IMR-90 (cell line): ENCODE data around the gene EPHB1. TPM values are rescaled to one million over a fixed set of nuclear protein-coding genes. Genes with fewer than 3 reads are reported as not detected.

Experiments
- ATAC-seq: fragments of 200-7000 bp; cut with Tn5 transposase; 2 replicates; pipeline ENCODE4 v1.9.1; 2020; ENCODE audit warnings: low read depth, mild to moderate bottlenecking, moderate library complexity
- BruUV-seq: library from RNA; stranded (reverse); fragments of 400-500 nt; replicated peaks from 2 replicates; lab custom pipeline; 2021; lab: Mats Ljungman, UMichigan
- CTCF ChIA-PET: fragments of 300-600 bp; formaldehyde crosslinking; extraction: SDS; loops from one replicate; lab custom pipeline; 2021; ENCODE audit warnings: antibody characterized with exemption; lab: Yijun Ruan, JAX
- POLR2A ChIA-PET: fragments of 300-600 bp; sonication (Branson Sonifier 250); formaldehyde crosslinking; loops from one replicate; lab custom pipeline; 2022; ENCODE audit warnings: antibody characterized with exemption; ENCODE audit not compliant: unreplicated experiment; lab: Charles Lee
- DNase-seq: peaks from one replicate; pipeline ENCODE4 v3.0.0; 2013
- H2AFZ ChIP-seq: replicated peaks from 2 replicates; pipeline ENCODE3; 2013; ENCODE audit warnings: low read length, mild to moderate bottlenecking; ENCODE audit not compliant: poor library complexity
- H2AK5ac ChIP-seq: 2 replicates; pipeline ENCODE4 v1.6.1; 2013; ENCODE audit warnings: low read depth, low read length, inconsistent platforms
- H2AK9ac ChIP-seq: replicated peaks from 2 replicates; pipeline ENCODE3; 2013; ENCODE audit warnings: mild to moderate bottlenecking, low read depth, low read length, moderate library complexity; ENCODE audit not compliant: poor library complexity
- H2BK120ac ChIP-seq: 2 replicates; pipeline ENCODE4 v1.6.1; 2013; ENCODE audit warnings: low read depth, low read length, inconsistent platforms
- H2BK15ac ChIP-seq: 3 replicates; pipeline ENCODE4 v1.6.1; 2013; ENCODE audit warnings: low read depth, low read length, inconsistent platforms
- H2BK20ac ChIP-seq: 2 replicates; pipeline ENCODE4 v1.6.1; 2013; ENCODE audit warnings: low read depth, mild to moderate bottlenecking, inconsistent platforms, low read length, moderate library complexity
- H2BK5ac ChIP-seq: 2 replicates; pipeline ENCODE4 v1.6.1; 2013; ENCODE audit warnings: mild to moderate bottlenecking, low read depth, low read length, inconsistent platforms; ENCODE audit not compliant: poor library complexity, severe bottlenecking
- H3K14ac ChIP-seq: replicated peaks from 2 replicates; pipeline ENCODE4 v1.6.1; 2013; ENCODE audit warnings: low read depth, low read length, inconsistent platforms
- H3K18ac ChIP-seq: 2 replicates; pipeline ENCODE4 v1.6.1; 2013; ENCODE audit warnings: low read depth, low read length, control low read depth
- H3K23ac ChIP-seq: 2 replicates; pipeline ENCODE4 v1.6.1; 2013; ENCODE audit warnings: low read depth, low read length, inconsistent platforms
- H3K27ac ChIP-seq: 2 replicates; pipeline ENCODE4 v1.5.1; 2013; ENCODE audit warnings: mild to moderate bottlenecking, control low read depth, low read length; ENCODE audit not compliant: insufficient read depth
- H3K27me3 ChIP-seq: 2 replicates; pipeline ENCODE4 v1.6.1; 2013; ENCODE audit warnings: low read length; ENCODE audit not compliant: control insufficient read depth, insufficient read depth
- H3K36me3 ChIP-seq: 2 replicates; pipeline ENCODE4 v1.6.1; 2013; ENCODE audit warnings: low read length, mixed read lengths; ENCODE audit not compliant: control insufficient read depth, insufficient read depth
- H3K4ac ChIP-seq: 2 replicates; pipeline ENCODE4 v1.6.1; 2013; ENCODE audit warnings: low read depth, low read length, inconsistent platforms
- H3K4me1 ChIP-seq: 2 replicates; pipeline ENCODE4 v1.6.1; 2013; ENCODE audit warnings: low read length, mixed read lengths; ENCODE audit not compliant: control insufficient read depth, insufficient read depth
- H3K4me2 ChIP-seq: 2 replicates; pipeline ENCODE4 v1.6.1; 2013; ENCODE audit warnings: low read depth, mild to moderate bottlenecking, control low read depth, low read length, moderate library complexity
- H3K4me3 ChIP-seq: 2 replicates; pipeline ENCODE4 v1.5.1; 2013; ENCODE audit warnings: low read depth, mild to moderate bottlenecking, control low read depth, low read length, moderate library complexity; ENCODE audit not compliant: insufficient read depth
- H3K56ac ChIP-seq: 2 replicates; pipeline ENCODE4 v1.6.1; 2013; ENCODE audit warnings: low read length, inconsistent platforms; ENCODE audit not compliant: insufficient read depth; ENCODE audit errors: extremely low read depth
- H3K79me1 ChIP-seq, 2 experiments: 2 replicates each; pipeline ENCODE4 v1.6.1; 2013; ENCODE audit warnings: low read length in 2 of 2, inconsistent platforms in 1 of 2, low read depth in 1 of 2
- H3K9ac ChIP-seq: 2 replicates; pipeline ENCODE4 v1.6.1; 2013; ENCODE audit warnings: low read depth, low read length, control low read depth
- H3K9me1 ChIP-seq: 2 replicates; pipeline ENCODE4 v1.6.1; 2013; ENCODE audit warnings: low read length, inconsistent platforms; ENCODE audit not compliant: insufficient read depth
- H3K9me3 ChIP-seq: 2 replicates; pipeline ENCODE4 v1.6.1; 2013; ENCODE audit warnings: low read length; ENCODE audit not compliant: control insufficient read depth, insufficient read depth
- H4K20me1 ChIP-seq: 2 replicates; pipeline ENCODE4 v1.6.1; 2013; ENCODE audit warnings: low read length, inconsistent platforms; ENCODE audit not compliant: insufficient read depth
- H4K5ac ChIP-seq: 2 replicates; pipeline ENCODE4 v1.6.1; 2013; ENCODE audit warnings: mild to moderate bottlenecking, low read depth, low read length, control low read depth
- H4K8ac ChIP-seq, 2 experiments: 2 replicates each; pipeline ENCODE4 v1.6.1; 2013; ENCODE audit warnings: low read depth in 2 of 2, low read length in 2 of 2, control low read depth in 1 of 2, inconsistent platforms in 1 of 2
- H4K91ac ChIP-seq: 2 replicates; pipeline ENCODE4 v1.6.1; 2013; ENCODE audit warnings: low read depth, low read length, inconsistent platforms; ENCODE audit not compliant: insufficient read depth
- BHLHE40 ChIP-seq: fragments of 150-350 bp; IDR thresholded peaks from 2 replicates; pipeline ENCODE4 v1.6.1; 2016; ENCODE audit warnings: mild to moderate bottlenecking, low read depth, low read length
- CHD1 ChIP-seq: IDR thresholded peaks from 2 replicates; pipeline ENCODE4 v1.6.1; 2012; ENCODE audit warnings: low read depth, low read length, improper control_type of control experiment
- MAFK ChIP-seq: IDR thresholded peaks from 2 replicates; pipeline ENCODE4 v1.6.1; 2012; ENCODE audit warnings: low read depth, low read length, improper control_type of control experiment
- RFX5 ChIP-seq: IDR thresholded peaks from 2 replicates; pipeline ENCODE4 v1.8.0; 2012; ENCODE audit warnings: low read depth, mild to moderate bottlenecking, low read length, moderate library complexity
- WGBS, 2 experiments: methylation state at CpG; one replicate each; pipeline versions ENCODE4 v1.1.5 to v1.1.7; 2013; ENCODE audit warnings: missing lambda C conversion rate in 2 of 2; ENCODE audit not compliant: insufficient read length in 1 of 2; ENCODE audit errors: extremely low coverage in 2 of 2; 5-methylcytosine and 5-hydroxymethylcytosine counted together
- dilution Hi-C: fragments of 300-500 bp; cut with HindIII; formaldehyde crosslinking; loops from one replicate; pipeline ENCODE4 v1.14.3; 2018; ENCODE audit warnings: low sequenced_read_pairs; ENCODE audit not compliant: unreplicated experiment
- in situ Hi-C: fragments of 300-500 bp; cut with MboI; formaldehyde crosslinking; loops from 3 replicates; pipeline ENCODE4 v1.14.3; 2019; ENCODE audit warnings: low sequenced_read_pairs, inconsistent platforms, mixed read lengths
- intact Hi-C: fragments of 100-400 bp; cut with micrococcal nuclease; formaldehyde crosslinking; loops from 2 replicates; pipeline ENCODE4 v1.10.0; 2022
- polyA plus RNA-seq, 3 experiments: library from polyadenylated mRNA; depleted of rRNA; stranded (reverse); fragments of >200 nt; gene quantifications; 2 replicates each; pipeline ENCODE4 v1.2.3, GENCODE V29; 2012; ENCODE audit warnings: low replicate concordance in 1 of 3
- total RNA-seq: library from RNA; depleted of rRNA; stranded (reverse); fragments of >200 nt; gene quantifications from 2 replicates; pipeline ENCODE4 v1.2.3, GENCODE V29; 2012

The EPHB1 gene
- total and polyA plus RNA-seq, 2 of the 4 experiments (the other 2 are of a cell fraction) = 0.17 to 0.36 TPM

- Histone ChIP-seq H3K4me3 (no peak overlapping the region), H3K4me1 (no peaks in the 10 kb centered on the region), H3K14ac (no peak overlapping the region), H4K20me1 (no peaks in the 10 kb centered on the region), H3K4ac (no peak overlapping the region), H2AFZ (no peak overlapping the region), H2BK15ac (no peak overlapping the region), H4K91ac (no peak overlapping the region), H3K56ac (no peak overlapping the region), H2BK5ac (no peak overlapping the region), H4K8ac (no peak overlapping the region), H3K4me2 (no peak overlapping the region), H3K27me3 (no peaks in the 10 kb centered on the region), H3K9me1 (no peaks in the 10 kb centered on the region), H3K27ac (no peak overlapping the region), H2AK5ac (no peak overlapping the region), H2AK9ac (no peak overlapping the region), H3K23ac (no peak overlapping the region), H2BK20ac (no peak overlapping the region), H3K9ac (no peak overlapping the region), H2BK120ac (no peak overlapping the region), H3K79me1 (no peaks in the 10 kb centered on the region), H3K18ac (no peak overlapping the region), H4K5ac (no peak overlapping the region), H3K36me3 (no peaks in the 10 kb centered on the region), H3K9me3 (peaks cover 1% of the 10 kb centered on the region; the same call in 1 of the 2 replicates)
- intact Hi-C loops = no loop called here
- no peak for TF ChIP-seq BHLHE40
- no peak for TF ChIP-seq MAFK
- no peak for TF ChIP-seq RFX5
- no peak for TF ChIP-seq CHD1
- 50% methylated on average over 1 of the region's 5 CpGs; no CpG with 5 or more reads in 1 of the 2 experiments for whole genome bisulfite sequencing, 2 experiments
- DNase-seq = no peak
- ChIA-PET POLR2A (no interaction called here), CTCF (no interaction called here)
- in situ Hi-C loops = no loop called here
- no TSS peak for BruUV-seq
- no peak for ATAC-seq
- dilution Hi-C loops = no loop called here
These were observed 286.9 kb downstream of the EPHB1 start for GRCh38 chr3:135081856-135082434.
